ENCODE results near the gene AUTS2.

- TF ChIP-seq POLR2A (IDR thresholded peaks at IDR 0.05) = no peak
- no peak for TF ChIP-seq CTCF (IDR thresholded peaks at IDR 0.05)
Observed at GRCh38 chr7:69630292-69630691, 32.0 kb downstream of the AUTS2 start.
